ENCODE data around the gene TKFC.

Gene TKFC

DNA sequence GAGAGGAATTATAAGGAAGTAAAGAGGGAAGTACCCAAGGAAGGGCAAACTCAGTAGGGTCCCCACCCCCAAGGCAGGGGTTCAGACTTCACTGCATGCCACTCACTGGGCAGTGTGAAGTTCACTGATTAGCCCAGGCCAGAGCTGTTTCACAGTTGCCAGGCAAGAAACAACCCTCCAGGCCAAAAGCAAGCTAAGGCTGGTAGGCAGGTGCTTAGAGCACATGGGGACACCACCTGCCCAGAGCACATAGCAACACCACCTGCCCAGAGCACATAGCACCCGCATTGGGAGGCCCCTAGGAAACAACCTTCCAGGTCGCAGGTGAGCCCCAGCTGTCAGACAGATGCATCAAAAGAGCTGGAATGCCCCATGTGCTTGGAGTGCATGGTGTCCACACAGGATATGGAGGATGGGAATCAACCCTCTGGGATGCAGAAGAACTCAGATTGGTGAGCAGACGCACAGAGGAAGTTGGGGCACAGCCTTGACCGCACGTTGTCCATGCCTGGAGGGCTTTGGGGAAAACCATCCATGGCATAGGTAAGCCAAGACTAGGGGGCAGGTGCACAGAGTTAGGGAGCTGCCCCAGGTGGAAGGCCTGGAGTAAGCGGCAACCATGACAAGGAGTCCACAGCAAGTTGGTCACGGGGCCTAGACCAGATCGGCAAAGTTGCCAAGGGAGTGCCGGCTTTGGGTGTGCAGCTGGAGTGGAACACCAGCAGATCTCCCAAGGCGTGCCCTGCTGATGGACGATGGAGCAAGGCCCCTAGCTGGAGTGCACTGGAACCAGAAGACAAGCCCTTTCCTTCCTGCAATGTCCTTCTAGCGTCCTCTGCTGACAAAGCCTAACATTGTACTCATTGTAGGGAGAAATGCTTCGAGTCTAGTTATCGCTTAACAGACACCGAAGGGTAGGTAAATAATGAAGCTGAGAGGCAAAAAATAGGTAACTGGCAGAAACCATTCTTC lies 51.5 kb downstream of the TKFC start:
- no peaks in the 10 kb centered on the region for H3K27me3 ChIP-seq (ENCODE audit: insufficient read depth, low read length, poor library complexity, severe bottlenecking)
- no peak overlapping the region for H3K9ac ChIP-seq (ENCODE audit: low read depth, low read length, poor library complexity, severe bottlenecking)
- no peaks in the 10 kb centered on the region for H3F3A ChIP-seq (ENCODE audit: low read depth)
- no peaks in the 10 kb centered on the region for H3K36me3 ChIP-seq (ENCODE audit: insufficient read depth, low read length)
- H3K9me3 ChIP-seq (ENCODE audit: insufficient read depth, low read depth, low read length): no peaks in the 10 kb centered on the region
- H2AFZ ChIP-seq (ENCODE audit: low read length): 0 out of 2 replicates have a peak overlapping the region, but pooled peaks have one; percentile 48
- no peak overlapping the region for H3K4me3 ChIP-seq (ENCODE audit: low read length, poor library complexity, severe bottlenecking)
- no peaks in the 10 kb centered on the region for H3K9me2 ChIP-seq (replicated peaks; ENCODE audit: low read depth, low read length)
- H3K4me2 ChIP-seq (ENCODE audit: low read depth, low read length, poor library complexity, severe bottlenecking): no peak overlapping the region
- H3K79me2 ChIP-seq (ENCODE audit: insufficient read depth, low read length): no peaks in the 10 kb centered on the region
- TF ChIP-seq EZH2phosphoT487 (IDR thresholded peaks at IDR 0.05; ENCODE audit: borderline replicate concordance) (no peak), CTCF (conservative IDR thresholded peaks at IDR 0.05; ENCODE audit: low read length) (no peak; the same call in 1 of the 2 replicates)
- H4K20me1 ChIP-seq (ENCODE audit: insufficient read depth, low read length, poor library complexity, severe bottlenecking): no peaks in the 10 kb centered on the region
- no peaks in the 10 kb centered on the region for H3K4me1 ChIP-seq (ENCODE audit: insufficient read depth, low read length, poor library complexity, severe bottlenecking)

- Histone ChIP-seq H3K4me2 (ENCODE audit: low read depth, low read length, poor library complexity, severe bottlenecking) (no peak overlapping the region), H3F3A (ENCODE audit: low read depth) (no peaks in the 10 kb centered on the region), H3K4me1 (ENCODE audit: insufficient read depth, low read length, poor library complexity, severe bottlenecking) (peaks cover 12% of the 10 kb centered on the region), H3K4me3 (ENCODE audit: low read length, poor library complexity, severe bottlenecking) (no peak overlapping the region), H3K9ac (ENCODE audit: low read depth, low read length, poor library complexity, severe bottlenecking) (no peak overlapping the region), H3K36me3 (ENCODE audit: insufficient read depth, low read length) (no peaks in the 10 kb centered on the region), H3K79me2 (ENCODE audit: insufficient read depth, low read length) (peaks cover 20% of the 10 kb centered on the region), H3K27me3 (ENCODE audit: insufficient read depth, low read length, poor library complexity, severe bottlenecking) (no peaks in the 10 kb centered on the region), H3K9me3 (ENCODE audit: insufficient read depth, low read depth, low read length) (no peaks in the 10 kb centered on the region), H4K20me1 (ENCODE audit: insufficient read depth, low read length, poor library complexity, severe bottlenecking) (no peaks in the 10 kb centered on the region), H3K9me2 (replicated peaks; ENCODE audit: low read depth, low read length) (no peaks in the 10 kb centered on the region), H2AFZ (ENCODE audit: low read length) (no peak overlapping the region)
- TF ChIP-seq CTCF (conservative IDR thresholded peaks at IDR 0.05; ENCODE audit: low read length): no peak
- TF ChIP-seq EZH2phosphoT487 (IDR thresholded peaks at IDR 0.05; ENCODE audit: borderline replicate concordance): no peak
Observed at GRCh38 chr11:61390161-61390560, 57.1 kb downstream of the TKFC start.

- Histone ChIP-seq H3K4me2 (ENCODE audit: low read depth, low read length, poor library complexity, severe bottlenecking) (peak overlapping the region; percentile 85), H4K20me1 (ENCODE audit: insufficient read depth, low read length, poor library complexity, severe bottlenecking) (no peaks in the 10 kb centered on the region), H3K9me3 (ENCODE audit: insufficient read depth, low read depth, low read length) (no peaks in the 10 kb centered on the region), H3K9ac (ENCODE audit: low read depth, low read length, poor library complexity, severe bottlenecking) (peak overlapping the region; percentile 87), H3K27me3 (ENCODE audit: insufficient read depth, low read length, poor library complexity, severe bottlenecking) (no peaks in the 10 kb centered on the region), H3K36me3 (ENCODE audit: insufficient read depth, low read length) (peaks cover under 1% of the 10 kb centered on the region; the same call in 1 of the 2 replicates), H3K9me2 (replicated peaks; ENCODE audit: low read depth, low read length) (no peaks in the 10 kb centered on the region), H3K79me2 (ENCODE audit: insufficient read depth, low read length) (peaks cover 21% of the 10 kb centered on the region), H3F3A (ENCODE audit: low read depth) (no peaks in the 10 kb centered on the region), H3K4me3 (ENCODE audit: low read length, poor library complexity, severe bottlenecking) (peak overlapping the region; percentile 99), H3K4me1 (ENCODE audit: insufficient read depth, low read length, poor library complexity, severe bottlenecking) (peaks cover 12% of the 10 kb centered on the region), H2AFZ (ENCODE audit: low read length) (peak overlapping the region; percentile 99)
- TF ChIP-seq EZH2phosphoT487 (IDR thresholded peaks at IDR 0.05; ENCODE audit: borderline replicate concordance) (no peak), CTCF (conservative IDR thresholded peaks at IDR 0.05; ENCODE audit: low read length) (peak; percentile 53)
Observed at GRCh38 chr11:61392981-61393595, 60.1 kb downstream of the TKFC start.

All from Loucy (cell line).